Measurements from ENCODE around the gene FGFR1OP2.
A peak's percentile ranks its signal among the peaks of the same experiment; 100 is the strongest.

Gene FGFR1OP2

DNA sequence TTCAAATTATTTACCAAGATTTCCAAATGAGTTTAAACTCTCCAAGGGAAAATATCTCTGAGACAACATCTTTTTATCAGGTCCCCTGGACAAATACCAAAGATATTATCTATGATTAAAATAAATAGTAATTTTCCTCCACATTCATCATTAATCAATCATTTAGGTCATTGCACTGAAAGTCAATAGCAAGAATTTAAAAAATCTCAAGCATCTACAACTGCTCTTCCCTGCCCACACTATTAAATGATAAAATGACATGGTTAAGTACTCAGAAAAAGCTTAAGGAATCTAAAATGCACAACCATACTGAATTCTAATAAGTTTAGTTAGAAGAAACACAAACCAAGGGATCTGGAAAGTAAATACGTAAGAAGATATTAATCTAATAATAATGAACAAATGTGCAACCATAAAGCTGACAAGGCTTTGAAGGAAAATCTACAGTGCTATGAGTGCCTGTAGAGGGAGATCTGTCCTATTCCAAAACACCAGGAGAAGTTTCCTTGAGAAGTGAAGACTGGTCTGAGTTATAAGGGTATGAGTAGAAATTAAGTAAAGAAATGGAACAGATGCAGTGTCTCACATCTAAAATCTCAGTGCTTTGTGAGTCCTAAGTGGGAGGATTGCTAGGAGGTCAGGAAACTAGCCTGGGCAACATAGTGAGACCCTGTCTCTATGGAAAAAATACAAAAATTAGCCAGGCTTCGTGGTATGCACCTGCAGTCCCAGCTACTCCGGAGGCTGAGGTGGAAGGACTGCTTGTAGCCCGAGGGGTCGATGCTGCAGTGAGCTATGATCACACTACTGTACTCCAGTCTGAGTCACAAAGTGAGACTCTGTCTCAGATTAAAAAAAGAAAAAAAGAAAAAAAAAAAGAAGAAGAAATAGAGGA, 19.7 kb upstream of the FGFR1OP2 start:
- TF ChIP-seq ZNF8 (CRISPR knock-in tag; IDR thresholded peaks at IDR 0.05), result no peak
- 0 out of 2 replicates have a peak, but pooled peaks have one; percentile 15 for TF ChIP-seq TCF4 (CRISPR knock-in tag; IDR thresholded peaks at IDR 0.05; ENCODE audit: borderline replicate concordance)
- TF ChIP-seq, protein P1, sequence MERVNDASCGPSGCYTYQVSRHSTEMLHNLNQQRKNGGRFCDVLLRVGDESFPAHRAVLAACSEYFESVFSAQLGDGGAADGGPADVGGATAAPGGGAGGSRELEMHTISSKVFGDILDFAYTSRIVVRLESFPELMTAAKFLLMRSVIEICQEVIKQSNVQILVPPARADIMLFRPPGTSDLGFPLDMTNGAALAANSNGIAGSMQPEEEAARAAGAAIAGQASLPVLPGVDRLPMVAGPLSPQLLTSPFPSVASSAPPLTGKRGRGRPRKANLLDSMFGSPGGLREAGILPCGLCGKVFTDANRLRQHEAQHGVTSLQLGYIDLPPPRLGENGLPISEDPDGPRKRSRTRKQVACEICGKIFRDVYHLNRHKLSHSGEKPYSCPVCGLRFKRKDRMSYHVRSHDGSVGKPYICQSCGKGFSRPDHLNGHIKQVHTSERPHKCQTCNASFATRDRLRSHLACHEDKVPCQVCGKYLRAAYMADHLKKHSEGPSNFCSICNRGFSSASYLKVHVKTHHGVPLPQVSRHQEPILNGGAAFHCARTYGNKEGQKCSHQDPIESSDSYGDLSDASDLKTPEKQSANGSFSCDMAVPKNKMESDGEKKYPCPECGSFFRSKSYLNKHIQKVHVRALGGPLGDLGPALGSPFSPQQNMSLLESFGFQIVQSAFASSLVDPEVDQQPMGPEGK (CRISPR knock-in tag; IDR thresholded peaks at IDR 0.05; ENCODE audit: borderline replicate concordance), result no peak
- TF ChIP-seq ISL1 (CRISPR knock-in tag; IDR thresholded peaks at IDR 0.05), result peak; percentile 92
- TF ChIP-seq BACH2 (CRISPR knock-in tag; IDR thresholded peaks at IDR 0.05; ENCODE audit: borderline replicate concordance), result no peak
- TF ChIP-seq CSDC2 (CRISPR knock-in tag; IDR thresholded peaks at IDR 0.05), result no peak
- TF ChIP-seq, protein P2, sequence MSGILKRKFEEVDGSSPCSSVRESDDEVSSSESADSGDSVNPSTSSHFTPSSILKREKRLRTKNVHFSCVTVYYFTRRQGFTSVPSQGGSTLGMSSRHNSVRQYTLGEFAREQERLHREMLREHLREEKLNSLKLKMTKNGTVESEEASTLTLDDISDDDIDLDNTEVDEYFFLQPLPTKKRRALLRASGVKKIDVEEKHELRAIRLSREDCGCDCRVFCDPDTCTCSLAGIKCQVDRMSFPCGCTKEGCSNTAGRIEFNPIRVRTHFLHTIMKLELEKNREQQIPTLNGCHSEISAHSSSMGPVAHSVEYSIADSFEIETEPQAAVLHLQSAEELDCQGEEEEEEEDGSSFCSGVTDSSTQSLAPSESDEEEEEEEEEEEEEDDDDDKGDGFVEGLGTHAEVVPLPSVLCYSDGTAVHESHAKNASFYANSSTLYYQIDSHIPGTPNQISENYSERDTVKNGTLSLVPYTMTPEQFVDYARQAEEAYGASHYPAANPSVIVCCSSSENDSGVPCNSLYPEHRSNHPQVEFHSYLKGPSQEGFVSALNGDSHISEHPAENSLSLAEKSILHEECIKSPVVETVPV (CRISPR knock-in tag; IDR thresholded peaks at IDR 0.05), result 0 out of 2 replicates have a peak, but pooled peaks have one; percentile 42
- TF ChIP-seq SNAI2 (CRISPR knock-in tag; IDR thresholded peaks at IDR 0.05), result no peak
- TF ChIP-seq, protein P3, sequence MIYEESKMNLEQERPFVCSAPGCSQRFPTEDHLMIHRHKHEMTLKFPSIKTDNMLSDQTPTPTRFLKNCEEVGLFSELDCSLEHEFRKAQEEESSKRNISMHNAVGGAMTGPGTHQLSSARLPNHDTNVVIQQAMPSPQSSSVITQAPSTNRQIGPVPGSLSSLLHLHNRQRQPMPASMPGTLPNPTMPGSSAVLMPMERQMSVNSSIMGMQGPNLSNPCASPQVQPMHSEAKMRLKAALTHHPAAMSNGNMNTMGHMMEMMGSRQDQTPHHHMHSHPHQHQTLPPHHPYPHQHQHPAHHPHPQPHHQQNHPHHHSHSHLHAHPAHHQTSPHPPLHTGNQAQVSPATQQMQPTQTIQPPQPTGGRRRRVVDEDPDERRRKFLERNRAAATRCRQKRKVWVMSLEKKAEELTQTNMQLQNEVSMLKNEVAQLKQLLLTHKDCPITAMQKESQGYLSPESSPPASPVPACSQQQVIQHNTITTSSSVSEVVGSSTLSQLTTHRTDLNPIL (CRISPR knock-in tag; IDR thresholded peaks at IDR 0.05; ENCODE audit: low read depth), result 0 out of 2 replicates have a peak, but pooled peaks have one; percentile 41

GRCh38 chr12:26919216-26919555, 19.1 kb upstream of the FGFR1OP2 start:
- ATAC-seq, result peak; percentile 28; the same call in 2 of the 3 replicates
- TF ChIP-seq RARB (CRISPR knock-in tag; IDR thresholded peaks at IDR 0.05) (no peak), ZNF8 (CRISPR knock-in tag; IDR thresholded peaks at IDR 0.05) (no peak), POU6F1 (CRISPR knock-in tag; IDR thresholded peaks at IDR 0.05; ENCODE audit: borderline replicate concordance, low read depth) (no peak), TOX (CRISPR knock-in tag; IDR thresholded peaks at IDR 0.05; ENCODE audit: borderline replicate concordance) (no peak), GLIS3 (CRISPR knock-in tag; IDR thresholded peaks at IDR 0.05) (no peak), PPARA (CRISPR knock-in tag; IDR thresholded peaks at IDR 0.05; ENCODE audit: borderline replicate concordance) (no peak), BACH2 (CRISPR knock-in tag; IDR thresholded peaks at IDR 0.05; ENCODE audit: borderline replicate concordance) (no peak), ZC3H10 (CRISPR knock-in tag; IDR thresholded peaks at IDR 0.05) (no peak), ZFP30 (CRISPR knock-in tag; IDR thresholded peaks at IDR 0.05) (no peak), ARNTL (CRISPR knock-in tag; IDR thresholded peaks at IDR 0.05; ENCODE audit: borderline replicate concordance, low read depth) (no peak), OSR1 (CRISPR knock-in tag; IDR thresholded peaks at IDR 0.05) (no peak), ISL1 (CRISPR knock-in tag; IDR thresholded peaks at IDR 0.05) (no peak), CSDC2 (CRISPR knock-in tag; IDR thresholded peaks at IDR 0.05) (no peak), TCF4 (CRISPR knock-in tag; IDR thresholded peaks at IDR 0.05; ENCODE audit: borderline replicate concordance) (no peak), SNAI2 (CRISPR knock-in tag; IDR thresholded peaks at IDR 0.05) (no peak)
- TF ChIP-seq, protein P1 (CRISPR knock-in tag; IDR thresholded peaks at IDR 0.05; ENCODE audit: borderline replicate concordance), result no peak
- TF ChIP-seq, protein P2 (CRISPR knock-in tag; IDR thresholded peaks at IDR 0.05), result no peak

More for the DNA sequence above, 19.7 kb upstream of the FGFR1OP2 start:
- peak; percentile 93 for ATAC-seq

All from SK-N-SH treated with all-trans-retinoic acid at 6 μM for 48 hours (cell line).